HG02610 (cell line): ENCODE data around the gene XIRP2.
A peak's percentile ranks its signal among the peaks of the same experiment; 100 is the strongest.

Source experiments
- ATAC-seq: cut with Tn5 transposase; IDR thresholded peaks from one replicate; pipeline ENCODE4 v1.9.1; 2021; ENCODE audit warnings: mild to moderate bottlenecking, moderate library complexity; ENCODE audit not compliant: unreplicated experiment

XIRP2 gene

DNA sequence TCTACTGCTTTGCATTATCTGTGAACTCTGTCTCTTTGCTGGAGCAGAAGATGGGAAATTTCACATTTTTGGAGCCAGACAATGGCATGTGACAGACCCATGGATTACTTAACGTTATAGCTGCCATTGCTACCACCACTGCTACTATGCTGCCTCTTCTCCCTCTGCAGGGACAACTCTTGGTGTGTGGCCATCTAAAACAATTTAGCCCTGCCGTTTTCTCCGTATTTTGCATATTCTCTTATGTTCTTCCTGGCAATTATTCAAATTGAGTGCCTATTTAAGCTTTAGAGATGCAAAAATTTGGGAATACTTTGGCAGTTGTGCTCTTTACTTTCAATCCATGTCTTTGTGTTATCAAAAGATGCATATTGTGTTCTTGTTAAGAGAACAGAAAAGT is 386.8 kb downstream of the XIRP2 start:
- ATAC-seq, result no peak

DNA sequence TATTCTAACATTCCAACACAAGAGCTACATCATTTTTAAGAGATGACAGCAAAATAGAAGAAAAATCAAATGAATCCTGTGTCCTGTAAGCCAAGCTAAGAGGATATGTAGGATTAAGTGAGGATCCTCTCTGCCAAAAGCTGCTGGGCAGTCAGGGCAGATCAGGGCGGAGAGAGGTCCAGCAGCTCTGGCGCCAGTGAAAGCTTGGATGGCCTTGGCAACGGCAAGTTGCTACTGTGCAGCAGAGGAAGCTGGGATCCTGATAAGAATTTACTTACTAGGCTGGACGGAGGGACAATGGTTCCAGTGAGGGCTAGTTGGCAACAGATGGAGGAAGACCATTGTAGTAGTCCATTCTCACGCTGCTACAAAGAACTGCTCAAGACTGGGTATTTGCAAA is 391.5 kb downstream of the XIRP2 start:
- ATAC-seq, result no peak

DNA sequence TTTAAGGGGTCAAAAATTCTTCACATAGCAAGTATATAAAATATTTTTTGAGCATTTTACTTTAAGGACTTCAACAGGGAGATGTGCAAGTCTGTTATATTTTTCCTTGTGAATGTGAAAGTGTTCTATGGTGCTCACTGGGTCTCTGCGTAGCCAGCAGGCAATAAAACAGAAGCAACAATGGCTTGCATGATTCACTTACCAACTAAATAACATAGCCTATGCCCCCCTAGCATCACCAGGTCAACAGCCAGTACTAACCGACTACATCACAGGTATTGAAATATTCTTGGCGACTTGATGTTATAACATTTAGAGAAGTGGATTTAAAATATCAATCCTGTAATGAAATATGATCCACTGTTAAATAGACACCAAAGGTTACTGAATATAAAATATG is 398.9 kb downstream of the XIRP2 start:
- no peak for ATAC-seq

DNA sequence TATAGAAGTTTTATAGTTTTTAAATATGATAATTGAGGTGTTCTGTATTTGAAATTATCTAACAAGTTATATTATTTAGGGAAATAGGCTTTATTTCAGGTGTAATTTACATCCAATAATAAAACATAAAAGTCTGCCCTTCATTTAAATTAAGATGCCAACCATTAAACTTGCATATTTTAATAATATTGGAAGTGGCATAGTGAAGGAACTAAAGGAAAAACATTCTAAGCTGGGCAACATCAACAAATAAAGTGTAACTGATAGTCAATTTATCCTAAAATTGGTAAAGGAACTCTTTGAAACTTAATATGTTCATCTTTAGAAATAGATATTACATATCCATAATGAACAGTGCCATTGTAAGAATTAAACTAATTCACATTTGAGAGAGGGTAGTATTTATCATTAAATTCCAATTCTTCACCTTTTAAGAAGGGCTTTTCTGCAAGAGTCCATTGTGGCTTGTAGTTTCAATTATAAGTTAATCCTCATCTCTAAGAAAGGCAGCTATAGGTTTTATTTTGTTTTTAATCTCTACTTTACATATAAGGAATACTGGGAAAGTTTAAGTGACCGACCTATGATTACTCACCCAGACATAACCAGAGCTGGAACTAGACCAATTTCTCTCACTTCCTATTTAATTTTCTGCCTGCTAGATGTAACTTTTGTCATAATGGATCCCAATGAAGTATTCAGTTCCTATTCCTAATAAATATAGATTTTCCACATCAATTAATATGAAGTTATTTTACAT is 401.6 kb downstream of the XIRP2 start:
- no peak for ATAC-seq

DNA sequence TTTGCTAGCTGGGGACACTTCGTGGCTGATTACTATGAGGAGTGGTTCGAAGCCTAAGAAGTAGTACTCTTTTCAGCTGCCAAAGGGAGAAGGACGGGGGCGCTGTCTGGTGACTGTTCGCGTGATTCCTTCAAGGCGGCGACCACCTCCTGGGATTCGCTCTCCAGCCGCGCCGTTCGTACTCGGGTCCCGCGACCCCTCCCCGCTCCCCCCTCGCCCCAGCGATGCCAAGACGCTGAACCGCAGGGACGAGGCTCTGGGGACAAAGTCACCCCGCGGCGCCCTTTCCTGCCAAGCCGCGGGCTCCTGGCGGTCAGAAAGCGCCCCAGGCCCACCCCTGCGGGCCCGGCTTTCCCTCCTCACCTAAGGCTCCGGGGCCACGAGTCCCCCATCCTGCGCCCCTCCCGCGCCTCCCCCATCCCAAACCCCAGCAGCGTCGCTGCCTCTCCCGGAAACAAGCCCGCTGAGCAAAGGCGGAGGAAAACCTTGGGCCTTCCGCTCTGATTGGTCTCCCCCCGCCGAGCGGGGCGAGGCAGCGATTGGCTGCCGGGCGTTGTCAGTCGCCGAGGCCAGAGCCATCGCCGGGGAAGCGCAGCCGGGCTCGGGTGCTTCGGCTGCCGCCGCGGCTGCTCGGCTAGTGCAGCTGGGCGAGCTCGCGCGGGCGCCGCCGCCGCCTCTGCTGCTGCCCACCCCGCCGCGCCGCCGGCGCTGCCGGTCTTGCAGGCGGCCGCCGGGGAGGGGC is 404.3 kb downstream of the XIRP2 start, which contains the start of gene B3GALT1:
Gene B3GALT1, plus strand, starts transcription at position 572 of the 742 bp plus-strand sequence.
- ATAC-seq, result peak; percentile 100

DNA sequence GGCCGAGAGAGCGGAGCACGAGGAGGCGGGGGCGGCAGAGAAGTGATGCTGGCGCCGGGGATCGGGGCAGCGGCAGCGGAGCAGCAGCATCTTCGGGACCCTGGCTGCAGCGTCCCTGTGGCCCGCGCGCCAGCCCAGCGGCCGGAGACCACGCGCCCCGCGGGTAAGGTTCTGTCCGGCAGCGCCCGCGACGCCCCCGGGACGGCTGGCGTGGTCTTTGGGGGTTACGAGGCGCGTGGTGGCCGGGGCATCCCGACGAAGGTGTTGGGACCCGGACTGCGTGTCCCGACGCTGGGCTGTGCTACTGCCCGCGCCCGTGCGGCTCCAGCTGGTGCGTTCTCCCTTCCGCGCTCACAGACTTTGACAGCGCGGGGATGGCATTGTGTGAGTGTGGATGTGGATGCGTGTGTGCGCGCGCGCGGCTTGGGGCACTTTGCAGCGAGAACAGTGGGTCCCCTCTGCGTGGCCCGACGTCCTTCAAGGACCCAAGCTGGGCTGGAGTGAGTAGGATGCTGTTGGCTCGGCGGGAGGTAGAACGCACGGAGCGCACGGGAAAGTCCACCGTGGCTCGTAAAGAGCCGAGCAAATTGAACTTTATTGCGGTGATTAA is 405.0 kb downstream of the XIRP2 start:
- ATAC-seq, result peak; percentile 14

DNA sequence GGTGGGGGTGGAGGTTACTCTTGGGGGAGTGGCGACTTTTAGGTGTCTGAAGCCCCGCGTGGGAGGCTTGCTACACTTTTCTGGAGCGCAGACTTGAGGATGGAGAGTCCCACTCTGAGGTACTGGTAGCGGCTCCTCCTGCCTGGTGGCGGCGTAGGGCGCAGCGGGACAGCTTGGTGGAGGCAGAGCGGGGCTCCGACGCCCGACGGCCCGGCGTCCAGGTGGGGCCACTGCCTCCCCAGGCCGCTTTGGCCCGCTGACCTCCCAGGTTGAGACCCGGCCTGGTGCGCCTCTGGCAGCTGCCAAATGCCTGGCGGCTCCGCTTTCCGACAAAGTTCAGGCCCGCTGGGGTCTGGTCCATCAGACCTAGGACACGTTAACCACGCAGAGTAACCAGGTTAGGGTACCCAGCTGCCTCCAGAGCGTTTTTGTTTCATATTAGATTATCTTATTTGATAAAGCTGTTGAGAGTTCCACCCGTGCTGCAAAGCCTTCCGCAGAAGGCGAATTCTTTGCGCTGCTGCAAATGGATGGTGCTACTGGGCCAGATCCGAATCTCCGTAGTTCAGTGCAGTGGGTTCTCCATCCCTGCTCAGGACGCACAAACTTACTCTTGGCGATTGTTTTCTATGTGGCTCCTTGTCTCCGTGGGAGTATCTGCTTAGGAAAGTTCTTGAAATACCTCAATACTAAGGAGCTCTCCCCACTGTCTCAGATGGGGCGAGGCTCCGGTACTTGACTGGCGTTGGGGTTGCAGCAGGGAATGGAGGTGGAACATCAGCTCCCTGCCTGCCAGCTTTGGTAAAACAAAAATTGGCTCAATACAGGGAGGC is 405.9 kb downstream of the XIRP2 start:
- ATAC-seq, result no peak

DNA sequence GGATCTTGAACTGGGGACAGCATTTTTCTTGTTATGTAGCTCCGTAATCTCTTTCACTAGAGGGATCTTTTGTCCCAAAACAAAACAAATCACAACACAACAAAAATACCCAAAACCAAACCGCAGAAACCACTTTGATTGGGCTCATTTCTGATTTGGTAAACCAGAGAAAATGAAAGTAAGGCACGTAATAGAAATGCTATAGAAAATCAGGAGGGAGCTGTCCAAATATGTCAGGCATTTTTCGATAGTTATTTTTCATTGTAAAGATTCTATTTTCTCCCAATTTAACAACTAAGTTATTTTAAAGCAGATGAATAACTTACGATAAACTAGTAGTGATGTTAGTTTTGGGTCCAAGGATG is 406.5 kb downstream of the XIRP2 start:
- no peak for ATAC-seq

DNA sequence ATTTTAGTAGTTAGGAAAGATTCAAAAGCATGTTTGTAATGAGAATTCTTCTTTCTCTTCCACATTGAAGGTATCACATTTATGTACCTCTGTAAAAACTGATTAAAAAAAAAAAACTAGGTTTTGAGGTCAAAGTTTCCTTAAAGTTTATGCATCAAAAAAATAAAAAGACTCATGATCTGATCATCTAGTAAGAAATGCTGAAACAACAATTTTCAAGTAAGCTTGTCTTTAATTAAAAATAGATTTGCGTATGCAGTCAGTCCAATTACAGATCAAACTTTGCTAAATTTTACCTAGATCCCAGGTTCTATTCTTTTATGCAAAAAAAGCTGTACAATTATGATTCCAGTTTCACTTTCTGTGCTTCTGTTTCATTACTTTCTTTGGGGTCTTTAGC is 409.0 kb downstream of the XIRP2 start:
- ATAC-seq, result no peak

DNA sequence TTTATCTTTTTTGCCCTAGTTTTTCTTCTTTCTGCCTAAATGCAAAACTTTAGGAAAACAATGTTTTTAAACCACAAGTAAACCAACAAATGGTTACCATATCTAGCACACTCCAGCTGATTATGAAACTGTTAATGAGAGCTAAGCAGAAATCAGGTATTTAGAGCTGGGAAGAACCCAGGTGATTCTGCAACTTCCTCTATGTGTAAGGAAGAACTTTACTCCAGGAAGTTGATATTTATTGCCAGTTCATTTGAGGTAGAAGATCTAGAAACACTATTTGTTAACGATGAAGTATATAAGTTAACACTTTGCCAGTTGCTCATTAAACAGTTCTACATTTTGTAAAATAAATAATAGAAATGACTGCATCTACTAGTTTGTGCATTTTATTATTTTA is 409.7 kb downstream of the XIRP2 start:
- ATAC-seq, result no peak
